Effector memory CD4-positive, alpha-beta T cell (primary cell): Measurements from ENCODE around the gene PRND.
"Not testable (repeated sequence)": the region's sequence is repeated elsewhere in the genome, so short reads cannot be mapped to it uniquely, and the experiment has no call there.

Experiments used
- DNase-seq, 3 donors: peaks; one replicate each; pipeline ENCODE4 v3.0.0-alpha.2; 2020
- H3K27ac ChIP-seq: 2 replicates; pipeline ENCODE4 v1.7.0; 2013; ENCODE audit warnings: mild to moderate bottlenecking, low read length, moderate library complexity; ENCODE audit not compliant: insufficient read depth, poor library complexity, severe bottlenecking
- H3K27me3 ChIP-seq: replicated peaks from 2 replicates; pipeline ENCODE4 v1.7.0; 2013; ENCODE audit warnings: mild to moderate bottlenecking, low read length; ENCODE audit not compliant: insufficient read depth, control insufficient read depth, poor library complexity, severe bottlenecking
- H3K36me3 ChIP-seq: 2 replicates; pipeline ENCODE4 v1.7.0; 2013; ENCODE audit warnings: mild to moderate bottlenecking, low read length, moderate library complexity; ENCODE audit not compliant: control insufficient read depth, insufficient read depth
- H3K4me1 ChIP-seq: 2 replicates; pipeline ENCODE4 v1.7.0; 2013; ENCODE audit warnings: low read length, mild to moderate bottlenecking; ENCODE audit not compliant: control insufficient read depth, insufficient read depth, poor library complexity, severe bottlenecking
- H3K4me3 ChIP-seq: 2 replicates; pipeline ENCODE4 v1.7.0; 2013; ENCODE audit warnings: low read length, low read depth, mild to moderate bottlenecking; ENCODE audit not compliant: insufficient read depth, poor library complexity, severe bottlenecking
- H3K9me3 ChIP-seq: 2 replicates; pipeline ENCODE4 v1.7.0; 2013; ENCODE audit warnings: mild to moderate bottlenecking, low read length, moderate library complexity; ENCODE audit not compliant: control insufficient read depth

PRND gene

DNA sequence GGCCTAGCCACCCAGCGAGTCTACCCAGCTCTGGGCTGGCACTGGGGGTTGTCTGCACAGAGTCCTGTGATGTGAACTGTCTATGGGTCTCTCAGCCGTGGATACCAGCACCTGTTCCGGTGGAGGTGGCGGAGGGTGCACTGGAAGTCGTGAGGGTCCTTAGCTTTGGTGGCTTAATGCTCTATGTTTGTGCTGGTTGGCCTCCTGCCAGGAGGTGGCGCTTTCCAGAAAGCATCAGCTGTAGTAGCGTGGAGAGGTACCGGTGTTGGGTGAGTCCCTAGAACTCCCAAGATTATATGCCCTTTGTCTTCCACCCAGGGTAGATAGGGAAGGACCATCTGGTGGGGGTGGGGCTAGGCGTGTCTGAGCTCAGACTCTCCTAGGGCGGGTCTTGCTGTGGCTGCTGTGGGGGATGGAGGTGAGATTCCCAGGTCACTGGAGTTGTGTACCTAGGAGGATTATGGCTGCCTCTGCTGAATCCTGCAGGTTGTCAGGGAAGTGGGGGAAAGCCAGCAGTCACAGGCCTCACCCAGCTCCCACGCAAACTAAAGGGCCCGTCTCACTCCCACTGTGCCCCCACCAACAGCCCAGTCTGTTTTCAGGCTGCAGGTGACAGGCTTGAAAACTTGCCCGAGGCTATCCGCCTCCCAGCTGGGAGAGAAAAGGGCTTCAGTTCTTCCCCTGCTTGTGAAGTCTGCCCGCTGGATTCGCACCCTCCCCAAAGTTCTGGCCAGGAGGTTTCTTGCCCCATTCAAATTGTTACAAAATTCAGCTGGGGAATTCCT lies 37.6 kb downstream of the PRND start:
- H3K36me3 ChIP-seq, H3K27me3 ChIP-seq, H3K9me3 ChIP-seq, H3K4me3 ChIP-seq, H3K4me1 ChIP-seq, H3K27ac ChIP-seq: not testable (repeated sequence)
- peak in 2 of 3 donors; percentile 13 to 27 for DNase-seq

GRCh38 chr20:4763261-4763660 lies 41.6 kb downstream of the PRND start:
- H3K9me3 ChIP-seq = no peaks in the 10 kb centered on the region
- peaks cover 3% of the 10 kb centered on the region for H3K27me3 ChIP-seq
- no peak for DNase-seq
- H3K4me1 ChIP-seq = no peaks in the 10 kb centered on the region
- no peaks in the 10 kb centered on the region for H3K36me3 ChIP-seq
- no peak overlapping the region for H3K4me3 ChIP-seq
- H3K27ac ChIP-seq = no peak overlapping the region

DNA sequence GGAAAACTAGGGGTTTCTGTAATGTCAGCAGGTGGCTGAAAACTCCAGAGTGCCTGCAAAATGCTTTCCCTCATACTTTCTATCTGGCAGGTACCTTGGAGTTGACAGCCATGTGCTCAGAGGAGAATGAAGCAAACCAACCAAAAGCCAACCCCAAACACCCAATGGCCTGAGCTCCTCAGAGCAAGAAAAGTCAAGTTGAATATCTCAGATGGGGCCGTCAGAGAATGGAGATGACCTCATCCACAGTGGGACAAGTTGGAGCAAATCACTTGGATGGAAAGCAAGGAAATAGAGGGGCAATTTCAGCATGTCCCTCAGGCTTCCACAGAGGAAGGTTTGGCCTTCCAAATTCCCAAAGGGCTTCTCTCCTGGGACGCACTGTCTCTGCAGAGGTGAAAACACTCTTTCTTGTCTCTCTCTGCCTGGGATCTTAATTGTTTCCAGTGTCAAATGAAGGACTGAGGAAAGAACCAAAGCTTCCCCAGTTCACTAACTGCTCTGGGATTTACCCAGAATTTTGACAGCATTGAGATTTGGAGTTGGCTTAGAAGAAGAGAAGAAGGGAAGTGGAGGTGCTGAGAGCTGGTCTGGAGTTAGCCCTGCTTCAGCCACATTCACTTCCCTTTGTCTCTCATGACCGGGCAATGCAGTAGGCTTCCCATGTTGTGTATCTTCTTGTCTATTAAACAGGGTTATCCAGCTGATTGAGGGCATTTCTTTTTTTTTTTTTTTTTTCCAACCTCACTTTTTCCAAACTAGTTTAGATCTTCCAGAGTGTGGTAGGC lies 42.2 kb downstream of the PRND start:
- Histone ChIP-seq H3K4me1 (no peaks in the 10 kb centered on the region), H3K36me3 (no peaks in the 10 kb centered on the region), H3K4me3 (no peak overlapping the region), H3K9me3 (no peaks in the 10 kb centered on the region), H3K27ac (no peak overlapping the region), H3K27me3 (peaks cover 3% of the 10 kb centered on the region)
- no peak for DNase-seq

GRCh38 chr20:4764805-4765204 lies 43.1 kb downstream of the PRND start:
- Histone ChIP-seq H3K9me3 (no peaks in the 10 kb centered on the region), H3K27me3 (peaks cover 3% of the 10 kb centered on the region), H3K36me3 (no peaks in the 10 kb centered on the region), H3K27ac (no peak overlapping the region), H3K4me3 (no peak overlapping the region), H3K4me1 (no peaks in the 10 kb centered on the region)
- DNase-seq = no peak

DNA sequence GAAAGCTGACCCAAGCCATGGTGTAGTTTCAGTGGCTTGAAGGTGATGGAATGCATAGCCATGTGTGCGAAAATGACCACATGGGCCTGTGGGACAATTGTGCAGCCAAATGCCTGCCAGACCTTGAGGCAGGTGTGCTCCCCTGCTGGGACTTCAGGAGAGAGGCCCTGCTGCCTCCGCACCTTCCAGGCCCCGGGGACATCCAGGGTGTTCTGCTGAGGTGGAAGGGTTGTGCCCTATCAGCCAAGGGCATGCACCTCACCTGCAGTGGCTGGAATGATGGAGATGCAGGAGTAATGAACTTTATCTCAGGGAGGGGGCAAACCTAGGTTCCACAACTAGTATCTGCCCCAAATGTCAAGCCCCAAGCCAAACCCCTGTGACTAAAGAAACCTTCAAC lies 44.0 kb downstream of the PRND start:
- Histone ChIP-seq H3K9me3 (no peaks in the 10 kb centered on the region), H3K27me3 (no peaks in the 10 kb centered on the region), H3K4me1 (no peaks in the 10 kb centered on the region), H3K36me3 (no peaks in the 10 kb centered on the region), H3K27ac (no peak overlapping the region), H3K4me3 (no peak overlapping the region)
- no peak for DNase-seq

DNA sequence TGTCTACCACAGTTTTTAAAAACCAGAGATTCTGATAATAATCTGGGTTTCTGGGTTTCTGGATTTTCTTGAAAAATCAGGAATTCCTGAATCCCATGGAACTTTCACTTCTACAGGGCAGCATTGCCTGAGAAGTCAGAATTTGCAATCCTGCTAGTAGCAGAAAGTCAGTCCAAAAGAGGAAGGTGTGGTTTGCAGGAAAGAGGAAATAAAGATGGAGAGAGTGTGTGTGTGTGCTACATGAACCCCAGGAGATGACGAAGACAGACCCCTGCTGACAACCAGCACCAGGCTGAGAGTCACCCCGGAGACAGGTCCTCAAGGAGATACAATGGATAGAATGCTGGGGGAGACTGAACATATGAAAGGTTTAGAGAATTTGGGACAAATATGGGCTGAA lies 44.9 kb downstream of the PRND start:
- no peak overlapping the region for H3K27ac ChIP-seq
- H3K36me3 ChIP-seq = no peaks in the 10 kb centered on the region
- no peaks in the 10 kb centered on the region for H3K27me3 ChIP-seq
- DNase-seq = no peak
- no peaks in the 10 kb centered on the region for H3K4me1 ChIP-seq
- no peak overlapping the region for H3K4me3 ChIP-seq
- peaks cover 1% of the 10 kb centered on the region for H3K9me3 ChIP-seq

DNA sequence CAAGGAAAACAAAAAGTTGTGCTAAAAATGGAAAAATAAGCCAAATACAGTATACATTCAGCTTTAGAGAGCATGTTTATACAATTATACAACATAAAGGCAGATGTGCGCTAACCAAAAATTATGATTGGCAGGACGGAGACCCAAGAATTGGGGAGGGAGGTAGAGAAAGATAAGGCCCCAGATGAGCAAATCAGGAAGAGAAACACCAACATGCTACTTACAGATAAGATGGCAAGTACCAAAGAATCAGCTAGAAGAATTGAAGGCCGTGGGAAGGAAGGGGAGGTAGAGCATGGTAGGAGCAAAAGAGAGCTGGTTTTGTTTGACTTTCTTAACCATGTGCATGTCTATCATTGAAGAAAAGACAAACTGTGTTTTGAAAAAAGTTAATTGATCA lies 45.4 kb downstream of the PRND start:
- H3K4me1 ChIP-seq = no peaks in the 10 kb centered on the region
- H3K27me3 ChIP-seq = no peaks in the 10 kb centered on the region
- H3K4me3 ChIP-seq = no peak overlapping the region
- peaks cover 5% of the 10 kb centered on the region for H3K9me3 ChIP-seq
- no peak overlapping the region for H3K27ac ChIP-seq
- H3K36me3 ChIP-seq = no peaks in the 10 kb centered on the region
- DNase-seq = no peak

GRCh38 chr20:4769328-4769727 lies 47.6 kb downstream of the PRND start:
- Histone ChIP-seq H3K27ac (no peak overlapping the region), H3K4me1 (no peaks in the 10 kb centered on the region), H3K36me3 (no peaks in the 10 kb centered on the region), H3K4me3 (no peak overlapping the region), H3K9me3 (peaks cover 5% of the 10 kb centered on the region), H3K27me3 (no peaks in the 10 kb centered on the region)
- no peak for DNase-seq

DNA sequence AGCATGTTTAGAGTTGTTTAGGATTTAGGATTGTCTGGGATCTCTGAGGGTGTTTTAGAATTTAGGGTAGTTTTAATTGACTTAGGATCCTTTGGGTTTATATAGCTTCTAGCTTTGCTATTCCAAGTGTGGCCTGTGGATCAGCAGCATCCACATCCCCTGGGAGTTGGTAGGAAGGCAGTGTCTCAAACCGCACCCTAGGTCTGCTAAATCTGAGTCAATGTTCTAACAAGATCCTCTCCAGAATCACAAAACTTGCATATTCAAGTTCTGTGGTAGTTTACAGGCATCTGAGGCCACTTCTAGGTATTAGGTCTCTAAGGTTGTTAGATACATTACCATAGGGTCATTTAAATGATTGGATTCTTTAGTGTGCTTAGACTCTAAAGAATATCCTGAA lies 48.3 kb downstream of the PRND start:
- no peaks in the 10 kb centered on the region for H3K4me1 ChIP-seq
- H3K27ac ChIP-seq = no peak overlapping the region
- no peaks in the 10 kb centered on the region for H3K27me3 ChIP-seq
- H3K9me3 ChIP-seq = peaks cover 5% of the 10 kb centered on the region
- no peak overlapping the region for H3K4me3 ChIP-seq
- no peaks in the 10 kb centered on the region for H3K36me3 ChIP-seq
- no peak for DNase-seq

GRCh38 chr20:4771004-4771403 lies 49.3 kb downstream of the PRND start:
- Histone ChIP-seq H3K27ac (no peak overlapping the region), H3K9me3 (peaks cover 5% of the 10 kb centered on the region), H3K27me3 (no peaks in the 10 kb centered on the region), H3K36me3 (no peaks in the 10 kb centered on the region), H3K4me3 (no peak overlapping the region), H3K4me1 (no peaks in the 10 kb centered on the region)
- DNase-seq = no peak
